Measurements from ENCODE around the gene PGAP6.

- TF ChIP-seq CTCF (IDR thresholded peaks at IDR 0.05; ENCODE audit: borderline replicate concordance, extremely low read depth, low read length, poor library complexity, severe bottlenecking) (no peak), EZH2 (IDR thresholded peaks at IDR 0.05; ENCODE audit: borderline replicate concordance, low read depth, low read length, severe bottlenecking) (no peak)
Measured at GRCh38 chr16:356741-357140, 25.0 kb downstream of the PGAP6 start.

Data from DND-41 (cell line).